ENCODE measurements around the gene USHBP1. TPM values are rescaled to one million over a fixed set of nuclear protein-coding genes. Genes with fewer than 3 reads are reported as not detected.

The USHBP1 gene
- total and polyA plus RNA-seq, 2 of the 13 experiments (the other 11 are each of a cell fraction or from before 2014, with no cell fraction given): 0.15 to 1.5 TPM

- no peak for TF ChIP-seq ARID5B (CRISPR knock-in tag; IDR thresholded peaks at IDR 0.05)
- TF ChIP-seq HMGXB4 (CRISPR knock-in tag; IDR thresholded peaks at IDR 0.05; ENCODE audit: borderline replicate concordance in 1 of 2, low read depth in 1 of 2): peak; percentile 13 to 79; a peak in 1 of 4 replicates
- peak; percentile 39; the same call in 1 of the 2 replicates for TF ChIP-seq ZC3H13 (CRISPR knock-in tag; IDR thresholded peaks at IDR 0.05)
- no peak for TF ChIP-seq MIER3 (CRISPR knock-in tag; IDR thresholded peaks at IDR 0.05; ENCODE audit: borderline replicate concordance)
- TF ChIP-seq MAX (IDR thresholded peaks at IDR 0.05): peak; percentile 52; the same call in 1 of the 2 replicates
- no peak; the same call in 1 of the 2 replicates for TF ChIP-seq ZBTB2 (CRISPR knock-in tag; IDR thresholded peaks at IDR 0.05; ENCODE audit: low read depth)
- TF ChIP-seq ZEB1 (IDR thresholded peaks at IDR 0.05; ENCODE audit: insufficient replicate concordance, low read depth): peak; percentile 41
- 0 out of 2 replicates have a peak, but pooled peaks have one; percentile 39 for TF ChIP-seq ZNF709 (CRISPR knock-in tag; IDR thresholded peaks at IDR 0.05)
- peak; percentile 8 for TF ChIP-seq HNRNPLL (IDR thresholded peaks at IDR 0.05; ENCODE audit: low read depth, low read length, poor library complexity, severe bottlenecking)
- TF ChIP-seq PAWR (CRISPR knock-in tag; IDR thresholded peaks at IDR 0.05; ENCODE audit: borderline replicate concordance): peak; percentile 27; the same call in 1 of the 2 replicates
- peak; percentile 100 for TF ChIP-seq ZKSCAN8 (CRISPR knock-in tag; IDR thresholded peaks at IDR 0.05; ENCODE audit: borderline replicate concordance)
- 0 out of 2 replicates have a peak, but pooled peaks have one; percentile 7 for TF ChIP-seq ZNF205 (CRISPR knock-in tag; IDR thresholded peaks at IDR 0.05)
- TF ChIP-seq ZNF468 (CRISPR knock-in tag; IDR thresholded peaks at IDR 0.05): peak; percentile 74; the same call in 1 of the 2 replicates
- TF ChIP-seq CSRNP1 (CRISPR knock-in tag; IDR thresholded peaks at IDR 0.05): peak; percentile 33
- TF ChIP-seq ZNF740 (CRISPR knock-in tag; IDR thresholded peaks at IDR 0.05): peak; percentile 99
- TF ChIP-seq ZNF629 (CRISPR knock-in tag; conservative IDR thresholded peaks at IDR 0.05): peak; percentile 72
- TF ChIP-seq ZNF121 (CRISPR knock-in tag; IDR thresholded peaks at IDR 0.05): peak; percentile 51; the same call in 1 of the 2 replicates
These were observed 19.7 kb downstream of the USHBP1 start (continued) for GRCh38 chr19:17244618-17245534.

Measured in HepG2 (cell line).